Stimulated activated CD4-positive, alpha-beta T cell treated with anti-CD3 and anti-CD28 coated beads, Interleukin-1b, Interleukin-23, amount 100 ng/mL, for 1 hour (primary cell): ENCODE data around the gene BMP7.
"Not testable (repeated sequence)": the region's sequence is repeated elsewhere in the genome, so short reads cannot be mapped to it uniquely, and the experiment has no call there.

Experiments
- DNase-seq, 2 donors: peaks; one replicate each; pipeline ENCODE4 v3.0.0-alpha.2; 2020; ENCODE audit warnings: low read depth in 2 of 2

Gene BMP7

DNA sequence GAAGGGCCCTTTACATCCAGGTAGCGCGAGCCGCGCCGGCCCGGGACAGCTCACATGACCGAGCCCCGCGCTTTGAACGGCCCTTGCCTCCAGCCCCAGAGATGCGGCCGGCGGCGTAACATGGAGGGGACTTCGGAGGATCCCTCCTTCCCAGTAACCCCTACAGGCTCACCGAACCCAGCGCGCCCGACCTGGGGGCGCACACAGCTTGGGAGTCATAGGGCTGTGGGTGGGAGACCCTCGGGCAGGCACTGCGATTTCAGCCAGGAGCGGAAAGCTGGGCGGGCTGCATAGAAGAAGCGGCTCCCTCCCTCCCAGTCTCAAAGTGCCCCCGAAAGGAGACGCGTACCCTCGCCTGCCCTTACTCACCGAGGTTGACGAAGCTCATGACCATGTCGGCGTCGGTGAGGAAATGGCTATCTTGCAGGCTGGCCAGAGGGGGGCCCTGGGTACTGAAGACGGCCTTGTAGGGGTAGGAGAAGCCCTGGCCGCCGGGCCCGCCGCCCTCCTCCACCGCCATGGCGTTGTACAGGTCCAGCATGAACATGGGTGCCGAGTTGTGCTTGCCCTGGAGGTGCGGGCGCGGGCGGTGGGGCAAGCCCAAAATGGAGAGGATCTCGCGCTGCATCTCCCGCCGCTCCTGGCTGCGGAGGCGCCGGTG, 975 bp downstream of the BMP7 start:
- DNase-seq, result no peak

DNA sequence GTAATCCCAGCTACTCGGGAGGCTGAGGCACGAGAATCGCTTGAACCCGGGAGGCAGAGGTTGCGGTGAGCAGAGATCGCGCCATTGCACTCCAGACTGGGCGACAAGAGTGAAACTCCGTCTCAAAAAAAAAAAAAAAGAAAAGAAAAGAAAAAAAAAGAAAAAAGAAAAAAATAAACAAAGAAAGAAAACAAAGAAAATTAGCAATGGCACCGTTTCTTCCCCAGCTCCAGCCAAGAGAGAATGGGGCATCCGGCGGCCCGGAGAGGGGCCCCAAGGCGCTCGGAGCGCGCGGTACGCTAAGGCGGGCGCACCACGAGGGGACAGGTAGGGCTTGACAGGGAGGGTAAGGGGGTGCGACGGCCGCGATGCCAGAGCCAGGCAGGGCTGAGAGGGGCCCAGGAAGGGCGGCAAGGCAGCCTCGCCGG, 1.5 kb downstream of the BMP7 start:
- not testable (repeated sequence) for DNase-seq

DNA sequence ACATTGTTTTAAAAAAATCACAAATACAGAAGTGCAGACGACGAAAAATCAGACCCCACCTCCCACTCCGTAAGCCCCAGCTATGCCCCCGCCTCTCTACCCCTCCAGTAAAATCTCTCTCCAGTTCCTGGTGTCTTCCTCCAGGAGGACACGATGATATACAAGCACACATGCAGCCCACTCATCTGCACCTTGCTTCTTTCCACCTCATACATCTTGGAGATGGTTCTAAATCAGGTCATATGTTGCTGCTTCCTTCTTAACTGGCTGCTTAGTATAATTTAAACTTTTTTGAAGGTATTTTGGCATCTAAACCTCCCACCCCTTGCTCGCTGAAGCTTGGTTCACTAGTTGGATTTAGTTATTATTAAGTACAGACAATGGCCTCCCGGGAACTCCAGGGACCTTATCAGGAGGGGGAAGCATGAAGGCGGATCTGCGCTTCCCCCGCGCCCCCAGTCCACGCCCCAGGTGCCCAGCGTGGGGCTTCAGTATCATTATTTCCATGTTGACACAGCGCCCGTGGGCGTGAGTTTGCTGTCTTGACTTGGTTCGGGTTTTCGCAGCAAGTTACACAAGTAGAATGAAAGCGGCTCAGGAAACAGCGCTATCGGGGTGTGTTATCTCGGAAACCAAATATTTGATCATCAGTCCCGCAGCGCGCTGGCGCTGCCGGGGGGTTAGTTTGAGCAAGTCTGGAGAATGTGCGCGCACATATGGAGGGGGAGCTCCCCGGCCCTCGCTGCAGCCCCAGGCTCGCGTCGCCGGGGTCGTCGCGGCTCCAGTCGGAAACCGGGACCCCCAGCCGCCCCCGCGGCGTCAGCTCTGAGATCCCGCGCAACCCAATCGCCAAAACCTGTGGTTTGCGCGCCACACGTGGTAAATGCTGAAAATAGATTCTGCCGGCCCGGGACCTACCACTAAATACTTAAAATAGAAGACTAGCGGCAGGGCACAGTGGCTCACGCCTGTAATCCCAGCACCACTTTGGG, 2.3 kb downstream of the BMP7 start:
- no peak for DNase-seq

DNA sequence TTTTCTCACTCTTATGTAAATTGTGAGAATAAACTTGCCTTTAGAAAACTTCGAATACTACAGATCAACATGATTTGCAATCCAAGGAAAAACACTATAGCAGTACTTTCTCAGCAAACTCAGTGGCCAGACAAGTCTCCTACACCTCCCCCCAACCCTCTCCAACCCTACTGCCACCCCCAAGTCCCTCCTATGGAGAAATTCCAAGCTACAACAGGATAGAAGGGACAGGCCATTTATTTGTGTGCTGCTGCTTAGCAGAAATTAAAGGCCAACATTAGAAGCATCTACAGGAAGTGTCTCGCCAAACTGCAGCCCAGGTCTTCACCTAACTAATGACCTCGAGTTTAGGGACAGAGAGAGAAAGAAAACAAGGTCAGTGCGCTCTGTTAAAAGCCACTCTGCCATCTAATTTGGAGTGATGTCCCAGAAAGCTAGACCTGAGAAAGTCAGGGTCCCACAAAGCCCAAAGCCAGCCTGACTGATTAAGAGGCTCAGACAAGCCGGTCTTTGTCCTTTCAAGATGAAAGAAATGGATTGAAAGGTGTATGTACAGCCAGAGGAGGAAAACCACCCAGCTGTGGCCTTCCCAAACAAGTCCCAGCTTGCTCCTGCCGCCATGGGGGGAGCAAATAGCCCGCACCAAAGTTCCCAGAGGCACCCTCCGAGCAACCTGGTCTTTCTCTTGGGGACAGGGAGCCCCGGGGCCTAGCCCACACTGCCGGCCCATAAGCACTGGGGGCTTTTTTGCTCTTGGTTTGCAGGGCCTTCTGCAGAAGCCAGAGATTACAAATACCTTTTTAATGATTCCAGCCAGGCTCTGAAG, 3.4 kb downstream of the BMP7 start:
- DNase-seq, result no peak

DNA sequence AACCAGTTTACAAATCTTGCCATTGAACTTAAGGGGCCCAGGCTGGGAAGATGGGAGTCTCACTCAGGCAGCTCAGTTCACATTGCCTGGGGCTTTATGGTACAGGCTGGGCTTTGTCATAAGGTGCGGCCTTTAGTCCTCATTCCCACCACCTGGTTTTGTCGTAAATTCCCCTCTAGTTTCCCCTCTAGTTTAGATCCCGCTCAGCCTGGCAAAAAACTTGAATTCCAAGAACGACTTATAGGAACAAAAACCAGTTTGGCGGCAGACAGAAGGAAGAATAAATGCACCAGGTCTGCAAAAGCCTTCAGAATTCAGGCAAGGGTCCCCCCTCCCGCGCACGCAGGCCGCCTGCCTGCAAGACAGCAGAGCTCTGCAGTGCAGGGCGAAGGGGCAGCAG, 4.1 kb downstream of the BMP7 start:
- DNase-seq, result no peak

DNA sequence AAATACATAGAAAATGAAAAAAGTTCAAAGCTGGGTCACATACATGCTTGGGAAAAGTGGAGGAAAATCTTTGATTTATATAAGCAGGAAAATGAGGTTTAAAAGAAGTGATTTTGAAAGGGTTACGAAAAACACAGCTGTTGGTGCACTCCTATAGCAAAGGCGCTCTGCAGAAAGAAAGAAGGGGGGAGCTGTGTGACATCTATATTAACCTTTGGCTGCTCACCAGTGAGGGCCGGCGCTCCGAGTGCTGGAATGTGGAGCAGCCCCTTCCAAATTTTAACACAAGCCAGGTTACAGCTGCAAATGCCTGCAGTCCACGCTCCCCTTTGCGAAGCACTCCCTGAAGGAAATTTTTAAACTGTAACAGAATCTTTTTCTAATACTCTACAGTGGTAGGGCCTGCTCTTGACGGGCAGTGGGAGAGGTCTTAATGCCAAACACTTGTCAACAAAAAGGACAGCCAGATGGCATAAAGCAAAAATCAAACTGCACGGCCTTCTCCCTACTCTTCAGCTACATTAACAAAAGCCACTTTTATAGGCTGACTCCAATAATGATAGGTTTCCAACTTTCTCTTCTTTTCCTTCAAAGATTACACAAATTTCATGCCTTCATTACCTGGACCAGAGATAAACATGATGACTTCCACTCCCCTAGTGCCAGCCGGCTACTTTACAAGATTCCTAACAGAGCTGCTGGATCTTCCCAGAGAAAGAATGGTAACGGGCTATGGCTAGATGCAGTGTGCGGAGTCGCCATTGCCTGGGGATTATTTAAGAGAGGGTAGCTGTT, 4.8 kb downstream of the BMP7 start:
- no peak for DNase-seq

DNA sequence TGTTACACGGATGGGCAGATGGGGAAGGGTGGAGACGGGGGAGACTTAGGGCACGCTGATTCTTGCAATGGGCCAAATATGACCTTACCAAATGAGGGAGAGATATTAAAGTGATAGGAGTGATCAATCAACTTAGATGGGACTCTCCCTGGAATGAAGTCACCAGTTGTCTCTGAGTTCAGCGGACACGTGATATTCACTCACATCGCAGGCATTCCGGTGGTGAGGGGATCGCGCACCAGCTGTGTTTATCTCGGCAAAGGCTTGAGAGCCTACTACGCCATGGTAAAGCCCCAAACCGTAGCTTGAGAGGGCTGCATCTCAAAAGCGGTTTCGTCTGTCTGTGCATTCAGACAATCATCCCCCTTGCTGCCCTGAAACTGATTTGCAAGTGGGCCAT, 5.5 kb downstream of the BMP7 start:
- no peak for DNase-seq

DNA sequence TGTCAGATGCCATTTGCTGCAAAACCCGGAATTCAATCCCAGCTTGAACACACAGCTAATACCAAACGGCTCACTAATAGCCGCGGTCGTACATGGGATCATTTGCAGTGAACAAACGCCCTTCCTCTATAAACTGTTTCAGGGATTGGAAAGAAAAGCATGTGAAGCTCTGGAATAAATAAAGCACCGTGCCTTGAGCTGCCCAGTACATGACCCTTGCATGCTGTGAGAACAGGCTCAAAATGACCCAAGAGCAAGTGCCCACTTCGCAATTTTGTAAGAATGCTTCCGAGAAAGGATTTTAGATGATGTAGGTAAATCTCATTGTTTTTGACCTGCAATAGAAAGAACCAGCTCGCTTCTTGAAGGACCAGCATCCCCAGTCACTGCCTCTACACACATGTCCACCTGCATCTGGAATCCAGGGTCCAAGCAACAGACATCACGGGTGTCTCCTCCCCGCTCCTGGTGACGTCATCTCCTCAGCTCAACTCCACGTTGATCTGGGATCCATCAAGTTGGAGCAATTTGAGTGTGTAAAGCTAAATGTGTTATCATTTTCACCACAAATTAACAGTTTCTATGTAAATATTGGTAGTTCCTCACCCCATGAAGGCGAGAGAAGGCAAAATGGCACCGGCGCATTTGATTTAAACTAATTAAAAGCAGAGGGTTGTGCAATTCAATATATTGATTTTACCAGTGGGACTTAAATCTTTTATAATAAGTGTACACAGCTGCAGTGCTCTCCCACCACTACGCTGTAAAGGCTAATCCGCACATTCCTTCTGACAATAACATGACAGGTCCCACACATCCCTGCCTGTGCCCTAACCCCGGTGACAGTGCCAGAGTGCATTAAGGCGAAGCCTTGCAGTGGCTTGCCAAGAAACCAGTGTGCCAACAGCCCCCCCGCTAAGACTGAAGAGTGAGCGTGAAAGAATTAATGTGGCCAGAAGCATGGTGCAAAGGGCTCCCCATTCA, 6.2 kb downstream of the BMP7 start:
- no peak for DNase-seq

DNA sequence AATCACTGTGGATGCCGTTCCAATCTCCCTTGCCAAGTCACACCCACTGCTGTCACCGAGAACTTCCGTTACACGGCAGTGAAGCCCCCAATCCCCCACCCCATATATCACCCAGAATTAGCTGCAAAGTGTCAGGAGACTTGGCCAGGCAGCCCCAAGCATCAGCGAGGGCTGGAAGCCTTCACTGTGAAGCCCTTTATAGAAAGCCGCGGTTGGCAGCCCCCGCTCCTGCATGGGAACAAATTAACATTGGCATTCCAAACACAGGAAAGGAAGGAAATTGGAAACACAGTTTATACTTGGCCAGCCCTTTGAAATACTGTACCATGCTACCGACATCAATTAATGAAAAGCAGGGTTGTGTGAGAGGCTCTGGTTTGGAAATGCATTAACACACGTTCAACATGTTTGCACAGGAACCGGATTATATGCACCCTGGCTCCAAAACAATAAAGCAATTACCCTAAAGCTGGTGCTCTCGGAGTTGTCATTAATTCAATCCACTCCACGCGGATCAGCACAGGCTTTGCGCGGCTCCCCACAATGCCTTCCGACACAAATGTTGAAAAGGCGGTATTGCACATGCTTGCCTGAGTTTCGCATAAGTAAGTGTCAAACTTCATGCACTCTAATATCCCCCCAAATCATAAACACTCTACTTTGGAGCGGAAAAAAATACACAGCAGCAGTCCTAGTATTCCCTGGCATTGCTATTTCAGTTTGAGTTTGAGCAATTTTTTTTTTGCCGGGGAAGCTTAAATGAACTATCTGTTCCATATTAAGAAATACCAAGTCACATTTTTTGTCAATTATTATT, 7.1 kb downstream of the BMP7 start:
- no peak for DNase-seq

DNA sequence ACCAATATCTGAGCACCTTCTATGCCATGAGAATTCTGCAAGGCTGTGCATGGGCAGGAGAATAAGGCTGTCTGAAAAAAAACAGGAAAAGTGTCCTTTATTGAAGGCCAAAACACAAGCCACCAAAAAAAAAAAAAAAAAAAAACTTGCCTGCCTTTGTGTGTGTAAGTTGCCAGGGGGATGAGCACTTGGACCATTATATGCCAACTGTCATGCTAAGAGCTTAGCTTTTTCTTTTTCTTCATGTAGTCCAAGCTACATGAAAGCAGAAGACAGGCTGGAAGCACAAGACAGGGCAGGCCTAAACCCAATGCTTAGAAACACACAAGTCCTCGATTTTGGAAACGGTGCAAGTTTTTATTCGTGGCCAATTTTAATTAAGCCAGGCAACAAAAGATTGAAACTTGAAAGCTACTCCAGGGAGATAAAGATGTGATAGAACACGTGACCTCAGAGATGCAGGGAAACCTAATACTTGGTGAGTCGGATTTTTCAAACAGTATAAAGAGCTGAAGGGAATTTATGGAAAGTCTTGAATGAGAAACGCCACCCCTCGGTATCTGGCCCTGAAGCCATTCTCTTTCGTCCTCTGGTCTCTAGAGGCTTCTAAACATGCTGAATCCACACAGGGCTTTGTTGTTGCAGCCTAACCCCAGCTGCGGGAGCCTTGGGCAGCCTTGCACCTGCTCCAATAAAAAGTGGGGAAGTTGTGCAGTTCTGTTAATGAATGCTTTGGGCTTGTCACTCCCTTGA, 8.6 kb downstream of the BMP7 start:
- DNase-seq, result no peak

DNA sequence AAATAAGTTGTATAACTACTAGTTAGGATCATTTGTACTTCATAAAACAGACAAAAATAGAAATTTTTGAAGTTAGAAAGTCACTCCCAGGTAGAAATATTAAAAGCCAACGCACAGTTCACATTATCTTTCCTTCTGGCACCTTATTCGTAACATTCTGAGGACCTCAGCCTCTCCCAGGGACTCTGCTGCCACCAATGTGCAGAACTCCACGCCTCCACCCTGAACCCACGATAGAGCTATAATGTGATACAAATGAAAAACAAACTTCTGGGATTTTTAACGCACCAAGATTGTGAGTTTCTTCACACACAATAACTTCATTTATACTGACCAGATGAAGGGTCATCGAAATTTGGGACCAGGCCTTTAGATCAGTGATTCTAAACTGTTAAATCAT, 9.5 kb downstream of the BMP7 start:
- no peak for DNase-seq

DNA sequence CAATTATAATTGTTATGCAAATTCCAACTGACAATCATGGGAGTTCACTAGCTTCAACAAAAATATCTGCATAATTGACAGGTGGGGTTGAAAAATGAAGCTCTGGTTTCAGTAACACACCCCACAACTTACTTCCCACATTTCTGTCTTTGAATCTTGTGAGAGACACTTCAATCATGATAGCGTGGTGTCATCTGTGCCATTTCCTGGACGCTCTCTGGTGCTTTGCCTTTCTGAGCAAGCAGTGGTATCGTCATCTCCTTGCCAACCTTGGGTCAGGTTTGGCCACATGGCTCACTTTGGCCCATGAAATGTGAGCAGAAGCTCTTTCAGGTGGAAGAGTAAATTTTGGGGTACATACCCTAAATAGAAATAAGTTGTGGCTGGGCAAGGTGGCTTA, 10.2 kb downstream of the BMP7 start:
- no peak for DNase-seq

DNA sequence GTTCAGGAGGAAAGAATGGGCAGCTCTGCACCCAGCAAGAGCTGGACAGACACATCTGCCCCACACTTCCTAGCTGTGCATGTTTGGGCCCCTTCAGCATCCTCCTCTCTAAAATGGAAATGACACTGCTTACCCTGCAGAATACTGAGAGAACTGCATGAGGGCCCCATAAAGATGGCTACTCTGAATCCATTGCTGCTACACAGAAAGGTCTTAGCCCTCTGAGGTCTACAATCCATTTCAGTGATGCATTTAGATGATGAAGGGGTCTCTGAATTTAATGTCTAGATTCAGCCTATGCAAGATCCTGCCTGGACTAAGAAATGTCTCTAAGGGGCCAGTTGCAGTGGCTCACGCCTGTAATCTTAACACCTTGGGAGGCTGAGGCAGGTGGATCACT, 11.3 kb downstream of the BMP7 start:
- DNase-seq, result no peak

DNA sequence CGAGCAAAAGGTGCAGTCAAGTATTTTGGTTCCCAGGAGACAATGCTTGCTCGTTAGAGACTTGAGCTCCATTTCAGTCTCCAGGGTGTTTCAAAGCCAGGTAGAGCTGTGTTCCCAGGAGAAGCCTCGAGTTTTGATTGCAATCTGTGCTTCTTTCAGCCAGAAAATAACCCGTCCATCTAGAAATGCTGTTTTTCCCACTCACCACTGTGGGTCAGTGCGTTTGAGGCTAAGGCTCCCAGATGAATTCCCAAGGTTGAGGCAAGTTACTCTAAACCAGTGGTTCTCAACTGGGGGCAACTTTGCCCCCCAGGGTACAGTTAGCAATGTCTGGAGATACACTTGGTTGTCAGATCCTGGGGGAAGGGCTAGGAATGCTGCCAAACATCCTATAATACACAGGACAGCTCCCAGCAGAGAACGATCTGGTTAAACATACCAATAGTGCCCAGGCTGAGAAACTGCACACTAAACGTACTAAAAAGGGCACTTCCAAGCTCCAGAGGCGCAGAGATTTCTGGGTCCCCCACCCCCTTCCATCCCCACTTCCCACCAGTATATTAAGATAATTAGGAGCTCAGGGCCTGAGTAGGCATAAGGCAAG, 13.8 kb downstream of the BMP7 start:
- no peak for DNase-seq

DNA sequence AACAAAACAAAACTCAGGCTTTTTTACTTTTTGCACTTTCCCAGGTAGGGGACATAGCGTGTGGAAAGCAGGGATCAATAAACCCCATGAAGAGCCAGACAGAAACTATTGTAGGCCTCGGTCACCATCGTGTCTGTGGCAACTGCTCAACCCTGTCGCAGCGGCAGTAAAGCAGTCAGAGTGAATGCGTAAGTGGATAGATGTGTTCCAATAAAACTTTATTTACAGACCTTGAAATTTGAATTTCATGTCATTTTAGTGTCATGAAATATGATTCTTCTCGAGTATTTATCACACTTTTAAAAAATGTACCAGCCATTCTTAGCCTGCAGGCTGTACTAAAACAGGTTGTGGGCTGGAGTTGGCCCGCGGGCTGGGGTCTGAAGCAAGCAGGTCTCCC, 14.5 kb downstream of the BMP7 start:
- no peak for DNase-seq

DNA sequence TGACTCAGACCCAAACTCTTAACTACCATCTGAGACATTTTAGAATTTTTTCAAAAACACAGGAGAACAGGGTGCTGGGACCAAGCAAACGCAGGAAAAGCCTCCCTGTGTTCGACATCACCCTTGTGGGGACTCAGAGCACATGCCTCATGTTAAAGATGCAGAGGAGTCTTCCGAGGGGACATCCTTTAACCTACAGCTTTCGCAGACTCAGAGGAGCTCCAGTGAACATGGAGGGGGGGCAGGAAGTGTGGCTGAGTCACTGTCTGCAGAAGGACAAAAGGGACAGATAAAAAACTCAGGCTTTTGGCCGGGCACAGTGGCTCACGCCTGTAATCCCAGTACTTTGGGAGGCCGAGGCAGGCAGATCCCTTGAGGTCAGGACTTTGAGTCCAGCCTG, 15.1 kb downstream of the BMP7 start:
- DNase-seq, result no peak

DNA sequence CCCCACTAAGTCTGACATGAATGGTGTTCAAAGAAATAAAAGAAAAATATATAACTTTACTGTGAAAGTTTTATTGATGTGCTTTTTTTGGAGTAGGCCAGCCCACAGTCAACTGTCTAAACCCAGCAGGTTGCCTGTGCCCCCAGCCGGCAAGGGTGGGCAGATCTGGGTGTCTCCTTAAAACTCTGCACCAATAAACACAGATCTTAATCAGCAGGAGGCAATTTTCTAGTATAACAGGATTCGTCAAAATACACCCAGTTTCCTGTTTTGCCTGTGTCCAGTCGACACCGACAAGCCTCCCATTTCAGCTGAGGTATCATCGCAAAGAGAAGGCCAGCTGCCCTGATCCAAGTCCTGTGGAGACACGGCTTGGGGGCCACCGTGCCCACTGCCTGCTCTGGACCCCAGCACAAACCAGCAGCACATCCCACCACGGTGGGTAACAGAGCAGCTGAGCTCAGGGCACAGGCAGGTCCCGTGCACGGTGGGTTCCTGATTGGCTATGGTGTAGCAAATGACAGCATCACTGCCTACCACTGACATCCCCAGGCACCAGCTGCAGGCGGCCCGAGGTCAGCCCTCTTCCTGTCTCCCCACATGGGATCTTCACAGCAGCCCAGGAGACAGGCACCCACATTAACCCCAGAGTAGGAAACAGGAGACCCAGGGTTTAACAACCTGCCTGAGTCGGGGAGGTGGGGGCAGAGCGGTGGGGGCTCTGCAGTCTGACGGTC, 15.7 kb downstream of the BMP7 start:
- DNase-seq, result no peak

DNA sequence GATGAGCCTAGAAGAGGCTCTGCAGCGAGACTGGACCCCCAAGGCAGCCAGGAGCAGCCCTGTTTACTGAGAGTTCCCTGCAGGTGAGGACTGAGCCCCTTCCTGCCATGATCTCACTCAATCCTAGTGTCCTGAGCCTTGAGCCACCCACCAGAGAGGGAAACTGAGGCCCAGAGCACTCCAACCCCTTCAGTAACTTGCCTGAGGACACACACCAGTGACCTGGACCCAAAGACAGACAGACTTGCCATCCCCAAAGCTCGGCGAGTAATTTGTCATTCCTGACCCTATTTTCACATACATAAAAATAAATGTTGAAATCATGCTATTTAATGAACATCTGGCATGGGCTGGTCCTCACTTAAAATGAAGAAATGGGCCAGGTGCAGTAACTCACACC, 16.7 kb downstream of the BMP7 start:
- DNase-seq, result no peak
